Activated naive CD8-positive, alpha-beta T cell (primary cell): ENCODE results near the gene MEG3.

Experiments
- H3K27ac Mint-ChIP-seq: one replicate; pipeline ENCODE4 v1.8.0; 2021; ENCODE audit warnings: mixed read lengths
- H3K27me3 Mint-ChIP-seq: one replicate; pipeline ENCODE4 v1.8.0; 2021; ENCODE audit warnings: mixed read lengths
- H3K36me3 Mint-ChIP-seq: one replicate; pipeline ENCODE4 v1.8.0; 2021; ENCODE audit warnings: mixed read lengths
- H3K4me1 Mint-ChIP-seq: one replicate; pipeline ENCODE4 v1.8.0; 2021; ENCODE audit warnings: low read depth, mixed read lengths
- H3K4me3 Mint-ChIP-seq: one replicate; pipeline ENCODE4 v1.8.0; 2021; ENCODE audit warnings: mild to moderate bottlenecking, mixed read lengths
- H3K9me3 Mint-ChIP-seq: one replicate; pipeline ENCODE4 v1.8.0; 2021; ENCODE audit warnings: low read depth, mixed read lengths

The MEG3 gene

GRCh38 chr14:100899884-100900771, 74.2 kb downstream of the MEG3 start:
- no peaks in the 10 kb centered on the region for H3K9me3 Mint-ChIP-seq
- no peaks in the 10 kb centered on the region for H3K36me3 Mint-ChIP-seq
- no peak overlapping the region for H3K4me3 Mint-ChIP-seq
- peaks cover 35% of the 10 kb centered on the region for H3K27me3 Mint-ChIP-seq
- peaks cover 1% of the 10 kb centered on the region for H3K4me1 Mint-ChIP-seq
- H3K27ac Mint-ChIP-seq, result no peak overlapping the region

- Mint-ChIP-seq H3K27ac (no peak overlapping the region), H3K9me3 (no peaks in the 10 kb centered on the region), H3K4me1 (peaks cover 1% of the 10 kb centered on the region), H3K27me3 (peaks cover 30% of the 10 kb centered on the region), H3K4me3 (no peak overlapping the region), H3K36me3 (no peaks in the 10 kb centered on the region)
Measured at GRCh38 chr14:100900837-100901390, 75.0 kb downstream of the MEG3 start.

DNA sequence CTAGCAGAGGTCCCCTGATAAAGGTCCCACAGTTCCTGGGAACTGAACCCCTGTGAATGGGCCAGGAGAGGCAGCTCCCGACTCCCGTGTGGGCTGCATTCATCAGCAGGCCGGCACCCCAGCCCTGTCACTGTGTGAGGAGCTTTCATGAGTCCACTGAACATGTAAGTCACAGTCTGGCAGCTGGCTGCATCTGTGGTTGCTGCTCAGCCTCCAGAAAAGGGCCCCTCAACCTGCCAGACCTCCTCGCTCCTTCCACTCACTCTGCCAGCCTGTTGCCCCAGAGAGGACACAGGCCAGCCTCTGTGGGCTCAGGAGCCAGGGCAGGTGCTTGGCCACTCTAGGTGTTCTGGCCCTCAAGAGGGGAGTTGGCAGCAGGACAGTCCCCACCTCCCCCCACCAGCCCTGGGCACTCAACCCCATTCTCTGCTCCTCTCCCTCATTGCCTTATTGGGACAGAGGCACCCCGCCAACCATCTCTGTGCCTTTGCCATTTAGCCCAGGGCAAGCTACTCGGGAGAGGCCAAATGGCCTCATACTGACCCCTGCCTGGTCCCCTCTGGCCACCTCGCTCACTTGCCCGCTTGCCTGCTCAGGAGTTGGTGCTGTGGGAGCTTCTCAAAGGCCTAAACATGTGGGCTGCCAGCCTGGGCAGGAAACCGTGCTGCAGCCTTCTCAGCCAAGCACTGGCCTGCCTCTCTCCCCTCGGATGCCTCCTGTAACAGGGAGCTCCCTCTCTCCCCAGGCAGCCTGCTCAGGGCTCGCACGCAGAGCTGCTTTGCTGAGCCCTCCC, 75.7 kb downstream of the MEG3 start:
- Mint-ChIP-seq H3K4me3 (no peak overlapping the region), H3K27me3 (peaks cover 26% of the 10 kb centered on the region), H3K9me3 (no peaks in the 10 kb centered on the region), H3K36me3 (no peaks in the 10 kb centered on the region), H3K4me1 (peaks cover 1% of the 10 kb centered on the region), H3K27ac (no peak overlapping the region)

- H3K36me3 Mint-ChIP-seq, result no peaks in the 10 kb centered on the region
- no peak overlapping the region for H3K27ac Mint-ChIP-seq
- no peaks in the 10 kb centered on the region for H3K9me3 Mint-ChIP-seq
- H3K4me3 Mint-ChIP-seq, result no peak overlapping the region
- peaks cover 26% of the 10 kb centered on the region for H3K27me3 Mint-ChIP-seq
- H3K4me1 Mint-ChIP-seq, result peaks cover 1% of the 10 kb centered on the region
Measured at GRCh38 chr14:100902295-100903133, 76.6 kb downstream of the MEG3 start.

- no peaks in the 10 kb centered on the region for H3K9me3 Mint-ChIP-seq
- H3K4me1 Mint-ChIP-seq, result peaks cover 1% of the 10 kb centered on the region
- H3K36me3 Mint-ChIP-seq, result no peaks in the 10 kb centered on the region
- no peak overlapping the region for H3K4me3 Mint-ChIP-seq
- H3K27me3 Mint-ChIP-seq, result peaks cover 26% of the 10 kb centered on the region
- no peak overlapping the region for H3K27ac Mint-ChIP-seq
Measured at GRCh38 chr14:100903134-100903468, 77.2 kb downstream of the MEG3 start.

DNA sequence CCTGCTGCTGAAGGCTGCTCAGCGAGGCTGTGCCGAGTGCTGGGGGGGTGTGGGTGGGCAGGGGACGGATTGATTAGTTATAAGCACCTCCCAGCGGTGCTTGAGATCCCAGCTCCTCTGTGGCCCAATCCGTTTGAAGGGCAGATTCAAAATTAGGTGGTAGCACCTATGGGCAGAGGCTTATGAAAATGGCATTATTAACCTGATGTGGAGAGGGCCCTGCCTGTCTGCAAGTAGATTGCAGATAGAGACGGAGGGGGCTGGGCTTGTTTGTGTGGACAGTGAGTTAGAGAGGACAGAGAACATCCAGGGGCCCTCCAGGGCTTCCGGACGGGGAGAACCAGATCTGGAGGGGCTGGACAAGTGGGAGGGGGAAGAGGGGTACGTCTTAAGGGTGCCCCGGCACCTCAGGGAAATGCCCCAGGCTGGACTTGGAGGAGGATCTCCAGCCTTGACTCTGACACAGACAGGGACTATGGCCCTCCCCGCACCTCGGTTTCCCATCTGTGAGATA, 77.8 kb downstream of the MEG3 start, which contains the start of gene RTL1:
RTL1 (minus strand) TSS at position 51 of the 514 bp plus-strand sequence. CDS start 18,934 bp downstream, outside the sequence.
- H3K9me3 Mint-ChIP-seq, result no peaks in the 10 kb centered on the region
- no peak within 1 kb of the TSS for H3K4me3 Mint-ChIP-seq
- H3K27me3 Mint-ChIP-seq, result peaks cover 26% of the 10 kb centered on the region
- H3K4me1 Mint-ChIP-seq, result peaks cover 1% of the 10 kb centered on the region
- H3K27ac Mint-ChIP-seq, result no peak within 1 kb of the TSS
- H3K36me3 Mint-ChIP-seq, result no peaks in the 10 kb centered on the region

- H3K27me3 Mint-ChIP-seq, result peaks cover 19% of the 10 kb centered on the region
- H3K4me3 Mint-ChIP-seq, result no peak overlapping the region
- peaks cover 1% of the 10 kb centered on the region for H3K4me1 Mint-ChIP-seq
- H3K27ac Mint-ChIP-seq, result no peak overlapping the region
- no peaks in the 10 kb centered on the region for H3K36me3 Mint-ChIP-seq
- H3K9me3 Mint-ChIP-seq, result no peaks in the 10 kb centered on the region
Measured at GRCh38 chr14:100904307-100905087, 78.6 kb downstream of the MEG3 start.

- H3K36me3 Mint-ChIP-seq, result no peaks in the 10 kb centered on the region
- no peak overlapping the region for H3K4me3 Mint-ChIP-seq
- H3K27ac Mint-ChIP-seq, result no peak overlapping the region
- H3K4me1 Mint-ChIP-seq, result peaks cover 1% of the 10 kb centered on the region
- peaks cover 14% of the 10 kb centered on the region for H3K27me3 Mint-ChIP-seq
- H3K9me3 Mint-ChIP-seq, result no peaks in the 10 kb centered on the region
Measured at GRCh38 chr14:100905166-100905565, 79.2 kb downstream of the MEG3 start.

DNA sequence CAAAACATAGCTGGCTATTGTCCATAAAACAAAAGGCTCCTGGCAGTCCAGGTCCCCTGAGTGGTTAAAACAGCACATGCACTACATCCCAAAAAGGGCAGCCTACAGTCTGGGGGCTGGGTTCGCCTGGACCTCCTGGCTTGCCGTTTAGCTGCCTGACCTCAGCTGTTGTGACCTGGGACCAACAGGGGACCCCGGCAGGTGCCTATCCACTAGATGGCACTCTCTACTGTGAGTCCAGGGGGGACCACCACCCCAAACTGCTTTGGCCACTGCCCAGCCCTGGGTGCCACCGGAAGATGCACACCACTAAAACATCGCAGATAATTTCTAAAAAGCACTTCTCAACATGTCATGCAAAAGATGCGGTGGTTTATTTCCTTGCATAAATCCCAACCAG, 80.5 kb downstream of the MEG3 start:
- Mint-ChIP-seq H3K27ac (no peak overlapping the region), H3K4me3 (no peak overlapping the region), H3K9me3 (no peaks in the 10 kb centered on the region), H3K36me3 (no peaks in the 10 kb centered on the region), H3K4me1 (no peaks in the 10 kb centered on the region), H3K27me3 (peaks cover 10% of the 10 kb centered on the region)

- Mint-ChIP-seq H3K27ac (no peak overlapping the region), H3K4me3 (no peak overlapping the region), H3K27me3 (peaks cover 6% of the 10 kb centered on the region), H3K36me3 (no peaks in the 10 kb centered on the region), H3K9me3 (no peaks in the 10 kb centered on the region), H3K4me1 (no peaks in the 10 kb centered on the region)
Measured at GRCh38 chr14:100907240-100907639, 81.3 kb downstream of the MEG3 start.

GRCh38 chr14:100909439-100909838, 83.5 kb downstream of the MEG3 start:
- no peak overlapping the region for H3K27ac Mint-ChIP-seq
- no peak overlapping the region for H3K4me3 Mint-ChIP-seq
- no peaks in the 10 kb centered on the region for H3K9me3 Mint-ChIP-seq
- no peaks in the 10 kb centered on the region for H3K36me3 Mint-ChIP-seq
- H3K27me3 Mint-ChIP-seq, result peaks cover 4% of the 10 kb centered on the region
- H3K4me1 Mint-ChIP-seq, result no peaks in the 10 kb centered on the region
